HepG2 (cell line): ENCODE results near the gene HSPA1A. TPM values are rescaled to one million over a fixed set of nuclear protein-coding genes. Genes with fewer than 3 reads are reported as not detected.
A peak's percentile ranks its signal among the peaks of the same experiment; 100 is the strongest.

Source experiments
- EZH2 ChIP-seq: conservative IDR thresholded peaks from 2 replicates; pipeline ENCODE4 v1.6.1; 2012; ENCODE audit warnings: mild to moderate bottlenecking, low read depth, low read length, moderate library complexity
- FOXK1 ChIP-seq: sonication (generic); formaldehyde crosslinking; IDR thresholded peaks from 2 replicates; pipeline ENCODE4 v1.4.0; 2020; ENCODE audit warnings: low read depth, missing genetic modification reagents, borderline replicate concordance
- GATAD1 ChIP-seq: IDR thresholded peaks from 2 replicates; pipeline ENCODE4 v1.6.1; 2016; ENCODE audit warnings: missing genetic modification reagents, missing compliant biosample characterization
- HDAC1 ChIP-seq: sonication (generic); formaldehyde crosslinking; IDR thresholded peaks from 2 replicates; pipeline ENCODE4 v1.5.1; 2020; ENCODE audit warnings: mild to moderate bottlenecking, missing genetic modification reagents
- IRX3 ChIP-seq: sonication (generic); formaldehyde crosslinking; IDR thresholded peaks from 2 replicates; pipeline ENCODE4 v1.8.1; 2023; ENCODE audit warnings: mild to moderate bottlenecking, low read depth, missing genetic modification reagents, borderline replicate concordance
- KDM1A ChIP-seq: IDR thresholded peaks from 2 replicates; pipeline ENCODE4 v1.6.1; 2016; ENCODE audit warnings: missing compliant biosample characterization
- NCOA2 ChIP-seq: sonication (generic); formaldehyde crosslinking; IDR thresholded peaks from 2 replicates; pipeline ENCODE4 v1.8.0; 2022; ENCODE audit warnings: inconsistent platforms
- NFE2L1 ChIP-seq: sonication (generic); formaldehyde crosslinking; IDR thresholded peaks from 2 replicates; pipeline ENCODE4 v1.4.0; 2020; ENCODE audit warnings: missing genetic modification reagents, mild to moderate bottlenecking, borderline replicate concordance
- PAX8 ChIP-seq: sonication (generic); formaldehyde crosslinking; IDR thresholded peaks from 2 replicates; pipeline ENCODE4 v1.8.0; 2022; ENCODE audit warnings: mild to moderate bottlenecking, missing genetic modification reagents, borderline replicate concordance
- RFXANK ChIP-seq: IDR thresholded peaks from 2 replicates; pipeline ENCODE4 v1.6.1; 2016
- SMAD3 ChIP-seq: sonication (generic); formaldehyde crosslinking; IDR thresholded peaks from 2 replicates; pipeline ENCODE4 v1.4.0; 2020; ENCODE audit warnings: missing genetic modification reagents
- SP1 ChIP-seq, 2 experiments: fragments of 450-650 bp in 1 of 2; sonication (generic) in 1 of 2; formaldehyde crosslinking in 1 of 2; IDR thresholded peaks; 2 replicates each; pipeline versions ENCODE4 v1.4.0 to v1.6.1; 2016 to 2020; ENCODE audit warnings: missing genetic modification reagents in 1 of 2
- STAT5B ChIP-seq: sonication (generic); formaldehyde crosslinking; IDR thresholded peaks from 2 replicates; pipeline ENCODE4 v1.4.0; 2020; ENCODE audit warnings: missing genetic modification reagents
- TAF1 ChIP-seq: sonication (generic); formaldehyde crosslinking; IDR thresholded peaks from 2 replicates; pipeline ENCODE4 v1.4.0; 2020; ENCODE audit warnings: missing genetic modification reagents
- ZNF225 ChIP-seq: sonication (generic); formaldehyde crosslinking; IDR thresholded peaks from 2 replicates; pipeline ENCODE4 v1.4.0; 2020; ENCODE audit warnings: mild to moderate bottlenecking, missing genetic modification reagents
- ZNF331 ChIP-seq: sonication (generic); formaldehyde crosslinking; IDR thresholded peaks from 2 replicates; pipeline ENCODE4 v1.4.0; 2020; ENCODE audit warnings: missing genetic modification reagents
- ZNF460 ChIP-seq: sonication (generic); formaldehyde crosslinking; IDR thresholded peaks from 2 replicates; pipeline ENCODE4 v1.5.1; 2020; ENCODE audit warnings: missing genetic modification reagents, mild to moderate bottlenecking, borderline replicate concordance
- ZNF850 ChIP-seq: sonication (generic); formaldehyde crosslinking; conservative IDR thresholded peaks from 2 replicates; pipeline ENCODE4 v1.9.0; 2021; ENCODE audit warnings: mild to moderate bottlenecking, missing genetic modification reagents
- ZNF878 ChIP-seq: sonication (generic); formaldehyde crosslinking; IDR thresholded peaks from 2 replicates; pipeline ENCODE4 v1.8.1; 2023; ENCODE audit warnings: mild to moderate bottlenecking, missing genetic modification reagents, moderate library complexity
- ZSCAN21 ChIP-seq: sonication (generic); formaldehyde crosslinking; IDR thresholded peaks from 2 replicates; pipeline ENCODE4 v1.8.0; 2022; ENCODE audit warnings: mild to moderate bottlenecking, missing genetic modification reagents, moderate library complexity, borderline replicate concordance
- polyA plus RNA-seq, 8 experiments: library from polyadenylated mRNA; depleted of rRNA in 3 of 8; stranded (reverse) in 7 of 8; unstranded in 1 of 8; fragments of >200 nt; fragmentation: Illumina TruSeq in 4 of 8; extraction: Trizol in 4 of 8; gene quantifications; 2 replicates each; pipeline versions ENCODE4 v1.2.1 to v1.2.3, GENCODE V29; 2011 to 2016; ENCODE audit warnings: low read depth in 4 of 8, missing spikeins in 1 of 8, mixed read lengths in 1 of 8; ENCODE audit not compliant: insufficient read depth in 1 of 8
- total RNA-seq, 5 experiments: library from RNA; depleted of rRNA; stranded (reverse); fragments of >200 nt; fragmentation: Illumina TruSeq; extraction: Trizol; gene quantifications; 2 replicates each; pipeline ENCODE4 v1.2.3, GENCODE V29; 2016; ENCODE audit warnings: low read depth in 1 of 5
- TF ChIP-seq, protein P1 (sequence below): sonication (generic); formaldehyde crosslinking; conservative IDR thresholded peaks from 2 replicates; pipeline ENCODE4 v1.4.0; 2020; ENCODE audit warnings: missing genetic modification reagents
- TF ChIP-seq, protein P2 (sequence below): sonication (generic); formaldehyde crosslinking; IDR thresholded peaks from 2 replicates; pipeline ENCODE4 v1.8.0; 2022; ENCODE audit warnings: mild to moderate bottlenecking, missing genetic modification reagents, moderate library complexity
- TF ChIP-seq, protein P3 (sequence below): sonication (generic); formaldehyde crosslinking; IDR thresholded peaks from 2 replicates; pipeline ENCODE4 v1.5.0; 2020; ENCODE audit warnings: missing genetic modification reagents, mild to moderate bottlenecking, borderline replicate concordance
- TF ChIP-seq, protein P4 (sequence below): sonication (generic); formaldehyde crosslinking; conservative IDR thresholded peaks from 2 replicates; pipeline ENCODE4 v1.8.0; 2022; ENCODE audit warnings: low read depth, missing genetic modification reagents

The HSPA1A gene
- total and polyA plus RNA-seq, 2 of the 13 experiments (the other 11 are each of a cell fraction or from before 2014, with no cell fraction given), result 44.5 to 85.0 TPM

DNA sequence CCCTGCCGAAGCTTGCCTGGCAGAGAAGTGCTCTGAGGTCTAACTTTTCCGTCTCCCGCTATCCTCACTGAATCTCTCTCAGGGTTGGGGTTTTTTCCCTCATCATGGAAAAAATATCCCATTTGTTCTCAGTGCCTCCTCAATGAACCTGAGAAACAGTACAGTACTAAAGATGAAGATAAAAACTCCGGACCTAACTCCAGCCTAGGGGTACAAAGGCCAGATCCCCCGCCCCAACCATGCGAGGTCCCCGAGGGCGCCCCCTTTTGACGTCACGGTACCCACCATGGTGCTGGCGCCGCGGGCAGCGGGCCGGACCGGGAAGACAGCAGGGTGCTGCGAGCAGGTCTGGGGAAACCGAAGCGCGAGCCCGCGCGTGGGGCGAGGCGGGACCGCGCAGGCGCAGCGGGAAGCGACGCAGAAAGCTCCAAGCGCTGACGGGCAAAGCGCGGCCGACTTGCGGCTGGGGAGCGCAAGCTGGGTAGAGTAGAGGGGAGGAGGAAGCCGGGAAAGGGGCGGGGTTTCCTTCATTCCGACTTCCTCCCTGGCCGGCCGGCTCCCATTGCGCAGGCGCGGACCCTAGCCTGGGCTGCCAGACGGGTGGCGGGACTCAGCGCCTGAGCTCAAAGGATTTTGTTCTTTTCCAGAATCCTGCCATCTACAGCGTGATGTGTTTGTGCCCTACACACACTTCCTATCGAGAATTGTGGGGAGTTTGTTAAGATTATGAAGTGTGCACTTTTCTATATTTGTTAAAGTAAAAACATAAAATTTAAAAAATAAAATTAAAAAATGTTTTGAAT is 8.7 kb upstream of the HSPA1A start, which contains the start of gene LSM2 (continued):
- TF ChIP-seq ZNF850 (CRISPR knock-in tag) (no peak; the same call in 1 of the 2 replicates), ZNF331 (CRISPR knock-in tag) (peak; percentile 69), IRX3 (CRISPR knock-in tag) (0 out of 2 replicates have a peak, but pooled peaks have one; percentile 87), NFE2L1 (CRISPR knock-in tag) (no peak), FOXK1 (CRISPR knock-in tag) (peak; percentile 80; the same call in 1 of the 2 replicates), STAT5B (CRISPR knock-in tag) (no peak), HDAC1 (CRISPR knock-in tag) (peak; percentile 98), RFXANK (CRISPR knock-in tag) (peak; percentile 89; the same call in 1 of the 2 replicates), PAX8 (peak; percentile 75; the same call in 1 of the 2 replicates), ZNF225 (CRISPR knock-in tag) (peak; percentile 79), ZSCAN21 (CRISPR knock-in tag) (peak; percentile 92; the same call in 1 of the 2 replicates), TAF1 (CRISPR knock-in tag) (peak; percentile 91), SP1 (IDR thresholded peaks at IDR 0.05) (no peak), SP1 (CRISPR knock-in tag; IDR thresholded peaks at IDR 0.05) (peak; percentile 77), GATAD1 (CRISPR knock-in tag) (peak; percentile 97), KDM1A (CRISPR knock-in tag) (no peak), NCOA2 (CRISPR knock-in tag) (peak; percentile 60; the same call in 1 of the 2 replicates), ZNF460 (CRISPR knock-in tag) (no peak; the same call in 1 of the 2 replicates), ZNF878 (0 out of 2 replicates have a peak, but pooled peaks have one; percentile 68), SMAD3 (no peak), EZH2 (no peak)
- TF ChIP-seq, protein P1, sequence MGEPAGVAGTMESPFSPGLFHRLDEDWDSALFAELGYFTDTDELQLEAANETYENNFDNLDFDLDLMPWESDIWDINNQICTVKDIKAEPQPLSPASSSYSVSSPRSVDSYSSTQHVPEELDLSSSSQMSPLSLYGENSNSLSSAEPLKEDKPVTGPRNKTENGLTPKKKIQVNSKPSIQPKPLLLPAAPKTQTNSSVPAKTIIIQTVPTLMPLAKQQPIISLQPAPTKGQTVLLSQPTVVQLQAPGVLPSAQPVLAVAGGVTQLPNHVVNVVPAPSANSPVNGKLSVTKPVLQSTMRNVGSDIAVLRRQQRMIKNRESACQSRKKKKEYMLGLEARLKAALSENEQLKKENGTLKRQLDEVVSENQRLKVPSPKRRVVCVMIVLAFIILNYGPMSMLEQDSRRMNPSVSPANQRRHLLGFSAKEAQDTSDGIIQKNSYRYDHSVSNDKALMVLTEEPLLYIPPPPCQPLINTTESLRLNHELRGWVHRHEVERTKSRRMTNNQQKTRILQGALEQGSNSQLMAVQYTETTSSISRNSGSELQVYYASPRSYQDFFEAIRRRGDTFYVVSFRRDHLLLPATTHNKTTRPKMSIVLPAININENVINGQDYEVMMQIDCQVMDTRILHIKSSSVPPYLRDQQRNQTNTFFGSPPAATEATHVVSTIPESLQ (CRISPR knock-in tag), result peak; percentile 80; the same call in 1 of the 2 replicates
- TF ChIP-seq, protein P2, sequence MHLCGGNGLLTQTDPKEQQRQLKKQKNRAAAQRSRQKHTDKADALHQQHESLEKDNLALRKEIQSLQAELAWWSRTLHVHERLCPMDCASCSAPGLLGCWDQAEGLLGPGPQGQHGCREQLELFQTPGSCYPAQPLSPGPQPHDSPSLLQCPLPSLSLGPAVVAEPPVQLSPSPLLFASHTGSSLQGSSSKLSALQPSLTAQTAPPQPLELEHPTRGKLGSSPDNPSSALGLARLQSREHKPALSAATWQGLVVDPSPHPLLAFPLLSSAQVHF (CRISPR knock-in tag), result peak; percentile 71; the same call in 1 of the 2 replicates
- TF ChIP-seq, protein P3, sequence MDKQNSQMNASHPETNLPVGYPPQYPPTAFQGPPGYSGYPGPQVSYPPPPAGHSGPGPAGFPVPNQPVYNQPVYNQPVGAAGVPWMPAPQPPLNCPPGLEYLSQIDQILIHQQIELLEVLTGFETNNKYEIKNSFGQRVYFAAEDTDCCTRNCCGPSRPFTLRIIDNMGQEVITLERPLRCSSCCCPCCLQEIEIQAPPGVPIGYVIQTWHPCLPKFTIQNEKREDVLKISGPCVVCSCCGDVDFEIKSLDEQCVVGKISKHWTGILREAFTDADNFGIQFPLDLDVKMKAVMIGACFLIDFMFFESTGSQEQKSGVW (CRISPR knock-in tag), result no peak
- TF ChIP-seq, protein P4, sequence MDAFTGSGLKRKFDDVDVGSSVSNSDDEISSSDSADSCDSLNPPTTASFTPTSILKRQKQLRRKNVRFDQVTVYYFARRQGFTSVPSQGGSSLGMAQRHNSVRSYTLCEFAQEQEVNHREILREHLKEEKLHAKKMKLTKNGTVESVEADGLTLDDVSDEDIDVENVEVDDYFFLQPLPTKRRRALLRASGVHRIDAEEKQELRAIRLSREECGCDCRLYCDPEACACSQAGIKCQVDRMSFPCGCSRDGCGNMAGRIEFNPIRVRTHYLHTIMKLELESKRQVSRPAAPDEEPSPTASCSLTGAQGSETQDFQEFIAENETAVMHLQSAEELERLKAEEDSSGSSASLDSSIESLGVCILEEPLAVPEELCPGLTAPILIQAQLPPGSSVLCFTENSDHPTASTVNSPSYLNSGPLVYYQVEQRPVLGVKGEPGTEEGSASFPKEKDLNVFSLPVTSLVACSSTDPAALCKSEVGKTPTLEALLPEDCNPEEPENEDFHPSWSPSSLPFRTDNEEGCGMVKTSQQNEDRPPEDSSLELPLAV (CRISPR knock-in tag), result no peak
